Stimulated activated CD8-positive, alpha-beta memory T cell treated with anti-CD3 and anti-CD28 coated beads, Interleukin-12 subunit alpha, Interleukin-12 subunit beta, amount 100 ng/mL, for 24 hours (primary cell): ENCODE measurements around the gene RPS8.
"Not testable (repeated sequence)": the region's sequence is repeated elsewhere in the genome, so short reads cannot be mapped to it uniquely, and the experiment has no call there.

Experiments
- DNase-seq: peaks from one replicate; pipeline ENCODE4 v3.0.0-alpha.2; 2020; ENCODE audit errors: extremely low read depth

RPS8 gene

DNA sequence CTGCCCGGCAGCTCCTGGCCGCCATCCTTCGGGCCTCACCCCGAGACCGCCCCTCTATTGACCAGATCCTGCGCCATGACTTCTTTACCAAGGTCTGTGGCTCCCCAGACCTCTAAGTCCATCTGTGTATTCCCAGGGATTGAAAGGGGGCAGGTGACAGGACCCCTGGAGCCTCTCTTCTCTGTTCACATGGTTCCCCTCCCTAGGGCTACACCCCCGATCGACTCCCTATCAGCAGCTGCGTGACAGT lies 27.6 kb downstream of the RPS8 start:
- no peak for DNase-seq

DNA sequence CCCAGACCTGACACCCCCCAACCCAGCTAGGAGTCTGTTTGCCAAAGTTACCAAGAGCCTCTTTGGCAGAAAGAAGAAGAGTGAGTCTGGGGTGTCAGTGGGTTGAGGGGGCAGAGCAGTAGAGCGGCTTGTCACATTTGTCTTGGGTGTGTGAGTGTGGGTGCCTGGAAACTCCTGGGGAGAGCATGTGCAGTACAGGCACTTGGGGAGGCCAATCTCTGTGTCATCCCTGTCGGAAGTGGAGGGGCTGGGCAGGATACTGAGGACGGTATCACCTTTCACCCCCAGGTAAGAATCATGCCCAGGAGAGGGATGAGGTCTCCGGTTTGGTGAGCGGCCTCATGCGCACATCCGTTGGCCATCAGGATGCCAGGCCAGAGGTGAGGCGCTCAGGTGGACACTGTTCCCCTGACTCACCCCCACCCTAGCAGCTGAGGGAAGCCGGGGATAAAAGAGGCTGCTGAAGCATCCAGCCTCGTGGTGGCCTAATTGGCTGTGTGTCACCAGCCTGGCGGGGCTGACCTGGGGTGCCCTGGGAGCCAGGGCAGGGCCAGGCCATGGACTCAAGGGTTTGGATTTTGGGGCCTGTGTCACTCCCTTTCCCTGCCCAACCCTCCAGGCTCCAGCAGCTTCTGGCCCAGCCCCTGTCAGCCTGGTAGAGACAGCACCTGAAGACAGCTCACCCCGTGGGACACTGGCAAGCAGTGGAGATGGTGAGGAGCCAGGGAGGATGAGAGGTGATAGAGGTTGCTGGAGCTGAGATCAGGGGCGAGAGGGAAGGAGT lies 28.2 kb downstream of the RPS8 start:
- no peak for DNase-seq

DNA sequence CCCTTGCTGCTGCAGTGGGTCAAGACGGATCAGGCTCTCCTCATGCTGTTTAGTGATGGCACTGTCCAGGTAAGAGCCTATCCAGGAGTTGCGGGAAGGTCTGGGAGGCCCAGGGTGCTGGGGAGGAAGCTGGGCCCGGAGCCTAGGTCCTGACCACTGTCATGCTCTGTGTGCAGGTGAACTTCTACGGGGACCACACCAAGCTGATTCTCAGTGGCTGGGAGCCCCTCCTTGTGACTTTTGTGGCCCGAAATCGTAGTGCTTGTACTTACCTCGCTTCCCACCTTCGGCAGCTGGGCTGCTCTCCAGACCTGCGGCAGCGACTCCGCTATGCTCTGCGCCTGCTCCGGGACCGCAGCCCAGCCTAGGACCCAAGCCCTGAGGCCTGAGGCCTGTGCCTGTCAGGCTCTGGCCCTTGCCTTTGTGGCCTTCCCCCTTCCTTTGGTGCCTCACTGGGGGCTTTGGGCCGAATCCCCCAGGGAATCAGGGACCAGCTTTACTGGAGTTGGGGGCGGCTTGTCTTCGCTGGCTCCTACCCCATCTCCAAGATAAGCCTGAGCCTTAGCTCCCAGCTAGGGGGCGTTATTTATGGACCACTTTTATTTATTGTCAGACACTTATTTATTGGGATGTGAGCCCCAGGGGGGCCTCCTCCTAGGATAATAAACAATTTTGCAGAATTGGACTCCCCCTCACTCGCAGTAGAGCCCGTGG lies 30.1 kb downstream of the RPS8 start:
- DNase-seq = no peak

GRCh38 chr1:44806025-44806703 lies 30.8 kb downstream of the RPS8 start:
- DNase-seq = no peak

GRCh38 chr1:44806704-44807363 lies 31.5 kb downstream of the RPS8 start, which contains the start of gene DYNLT4:
DYNLT4 (minus strand) TSS chr1:44807351; CDS start chr1:44806668, 683 bp downstream.
- no peak for DNase-seq

DNA sequence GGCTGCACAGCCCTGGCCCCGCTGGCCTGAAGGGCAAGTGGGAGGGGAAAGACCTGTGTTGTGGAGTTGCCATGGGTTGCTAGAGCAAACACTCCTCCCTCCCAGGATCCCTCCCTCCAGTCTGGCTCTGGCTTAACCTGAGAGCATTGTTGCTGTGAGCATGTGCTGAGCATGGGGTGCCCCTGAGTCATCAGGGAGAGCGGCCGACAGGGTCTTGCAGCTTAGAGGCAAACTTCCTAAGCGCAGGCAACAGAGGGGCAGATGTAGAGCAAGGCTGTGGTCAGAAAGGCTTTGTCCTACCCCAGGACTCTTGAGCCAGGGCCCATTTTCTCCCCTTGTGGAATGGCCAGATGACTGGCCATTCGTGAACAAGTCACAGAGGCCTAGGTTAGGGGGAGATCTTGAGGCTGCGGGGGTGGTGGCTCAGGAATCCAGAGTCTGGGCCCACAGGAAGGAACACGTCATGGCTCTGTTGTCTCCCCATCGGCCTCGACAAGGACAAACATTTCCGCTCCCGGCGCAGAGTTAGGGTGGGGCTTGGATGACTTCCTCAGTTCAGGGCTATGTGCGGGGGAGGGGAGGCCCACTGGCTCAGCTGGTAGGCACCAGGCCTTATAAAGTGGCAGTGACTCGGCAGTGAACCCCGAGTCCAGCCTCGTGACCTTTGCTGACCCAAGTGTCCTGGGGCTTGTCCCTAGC lies 32.2 kb downstream of the RPS8 start:
- no peak for DNase-seq

DNA sequence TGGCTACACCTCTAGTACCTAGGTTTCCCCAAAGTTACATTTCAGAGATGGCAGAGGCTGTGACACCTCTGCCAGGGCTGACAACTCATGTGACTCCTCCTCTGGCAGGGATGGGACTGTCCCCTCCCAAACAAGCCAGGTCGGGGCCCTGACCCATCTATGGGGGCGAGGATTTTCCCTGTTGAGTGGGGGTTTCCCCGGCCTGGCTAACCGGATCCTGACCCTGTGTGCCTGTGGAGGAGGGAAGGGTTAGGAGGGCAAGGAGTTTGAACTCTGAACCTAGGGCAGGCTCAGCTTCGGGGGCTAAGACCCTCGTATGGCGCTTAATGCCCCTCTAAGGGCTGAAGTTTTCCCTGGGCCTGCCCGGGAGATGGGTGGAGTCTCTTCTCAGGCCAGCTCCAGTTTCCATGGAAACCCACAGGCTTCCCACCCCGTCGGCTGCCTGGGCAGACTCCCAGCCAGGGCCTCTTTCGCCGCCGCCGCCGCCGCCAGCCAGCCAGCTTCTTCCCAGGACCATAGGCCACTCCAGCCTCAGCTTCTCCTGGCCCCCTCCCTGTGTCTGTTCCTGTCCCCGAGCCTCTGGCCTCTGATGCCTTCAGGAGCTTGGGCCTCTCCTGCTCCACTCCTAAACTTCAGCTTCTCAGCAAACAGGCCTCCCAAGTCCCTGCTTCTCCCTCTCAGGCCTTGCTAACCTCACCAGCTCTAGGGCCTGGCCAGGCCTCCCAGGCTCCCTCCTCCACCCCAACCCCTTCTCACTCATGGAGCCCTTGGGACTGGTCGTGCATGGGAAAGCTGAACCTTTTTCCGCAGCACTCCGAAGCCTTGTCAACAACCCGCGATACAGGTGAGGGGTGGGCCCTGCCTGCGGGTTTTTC lies 33.0 kb downstream of the RPS8 start, which contains the start of gene BTBD19:
Gene BTBD19, plus strand, starts transcription at position 461 of the 875 bp plus-strand sequence. Its CDS starts 298 bp downstream, at position 759.
- no peak for DNase-seq

DNA sequence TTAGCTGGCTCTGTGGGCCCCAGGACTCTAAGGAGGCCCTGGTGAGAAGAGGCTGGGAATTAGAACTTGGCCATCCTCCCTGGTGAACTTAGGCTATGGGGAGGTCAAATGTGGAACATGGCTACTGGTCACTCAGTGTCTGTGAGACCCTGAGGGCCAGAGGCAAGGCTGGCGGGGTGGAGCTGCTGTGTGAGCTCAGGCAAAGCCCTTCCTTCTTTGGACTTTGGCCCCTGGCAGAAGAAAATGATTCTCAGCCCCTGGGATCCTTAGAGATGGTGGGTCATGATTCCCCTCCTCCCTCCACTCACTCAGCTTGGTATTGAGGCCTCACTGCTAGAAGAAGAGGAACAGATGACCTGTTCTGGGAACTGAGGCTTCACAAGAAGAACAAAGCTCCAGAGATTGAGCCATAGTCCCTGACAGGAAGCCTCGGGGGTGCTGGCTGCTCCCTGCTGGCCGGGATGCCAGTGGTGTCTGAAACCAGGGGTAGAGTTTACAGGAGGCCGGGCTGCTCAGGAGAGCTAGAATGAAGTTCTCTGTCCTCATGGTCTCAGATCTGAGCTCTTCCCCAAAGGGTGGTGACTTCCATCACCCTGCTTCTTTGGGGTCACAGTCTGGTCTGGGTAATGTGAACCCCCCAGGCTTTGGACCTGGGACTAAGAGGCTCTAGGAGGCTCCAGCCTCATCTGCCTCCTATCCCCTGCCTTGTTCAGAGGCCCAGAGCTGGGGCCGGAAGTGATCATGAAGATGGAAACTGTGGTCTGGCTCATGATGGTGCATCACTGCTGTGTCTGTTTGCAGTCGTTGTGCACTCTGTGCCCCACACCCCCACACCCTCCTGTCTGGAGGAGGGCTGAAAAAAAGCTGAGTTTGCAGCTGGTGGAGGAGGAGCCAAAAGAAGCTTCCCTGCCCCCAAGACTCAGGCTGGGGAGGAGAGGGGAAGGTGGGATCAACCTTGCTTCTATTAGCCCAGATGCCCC lies 33.9 kb downstream of the RPS8 start:
- no peak for DNase-seq

GRCh38 chr1:44810101-44810761 lies 34.9 kb downstream of the RPS8 start:
- DNase-seq = no peak

DNA sequence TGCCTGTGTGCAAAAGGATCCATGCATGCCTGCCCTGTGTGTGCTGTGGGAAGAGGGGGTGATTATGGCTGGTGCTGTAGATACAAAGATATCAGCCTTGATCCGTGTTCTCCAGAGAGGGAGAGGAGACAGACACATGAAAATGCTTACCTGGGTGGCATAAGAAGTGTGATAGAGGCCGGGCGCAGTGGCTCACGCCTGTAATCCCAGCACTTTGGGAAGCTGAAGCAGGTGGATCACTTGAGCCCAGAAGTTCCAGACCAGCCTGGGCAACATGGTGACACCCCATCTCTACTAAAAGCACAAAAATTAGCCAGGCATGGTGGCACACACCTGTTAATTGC lies 35.4 kb downstream of the RPS8 start:
- DNase-seq = not testable (repeated sequence)

- no peak for DNase-seq
Measured at GRCh38 chr1:44811234-44811633, 35.9 kb downstream of the RPS8 start.

DNA sequence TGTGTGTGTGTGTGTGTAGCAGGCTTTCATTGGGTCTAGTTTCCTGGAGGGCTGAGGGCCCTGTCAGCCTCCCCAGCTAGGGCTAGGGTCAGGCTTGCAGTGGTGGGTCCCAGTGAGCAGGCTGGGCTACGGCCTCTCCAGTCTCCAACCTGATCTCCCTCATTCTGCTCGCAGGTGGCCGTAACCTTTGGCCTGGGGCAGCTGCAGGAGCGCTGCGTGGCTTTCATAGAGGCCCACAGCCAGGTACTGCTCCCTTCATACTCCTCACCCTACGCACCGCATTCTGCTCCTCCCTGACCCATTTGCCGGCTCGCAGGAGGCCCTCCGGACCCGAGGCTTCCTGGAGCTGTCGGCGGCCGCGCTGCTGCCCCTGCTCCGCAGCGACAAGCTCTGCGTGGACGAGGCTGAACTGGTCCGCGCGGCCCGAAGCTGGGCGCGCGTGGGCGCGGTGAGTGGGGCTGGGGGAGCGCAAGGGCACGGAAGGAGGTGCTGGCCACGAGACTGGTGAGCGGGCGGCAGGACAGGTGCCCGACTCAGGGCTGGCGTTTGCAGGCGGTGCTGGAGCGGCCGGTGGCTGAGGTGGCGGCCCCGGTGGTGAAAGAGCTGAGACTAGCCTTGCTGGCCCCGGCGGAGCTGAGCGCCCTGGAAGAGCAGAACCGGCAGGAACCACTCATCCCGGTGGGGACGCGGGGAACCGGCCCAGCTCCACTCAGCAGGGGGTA lies 37.6 kb downstream of the RPS8 start:
- no peak for DNase-seq

GRCh38 chr1:44815926-44816325 lies 40.6 kb downstream of the RPS8 start:
- DNase-seq = not testable (repeated sequence)

- no peak for DNase-seq
Measured at GRCh38 chr1:44817307-44817706, 42.0 kb downstream of the RPS8 start.

DNA sequence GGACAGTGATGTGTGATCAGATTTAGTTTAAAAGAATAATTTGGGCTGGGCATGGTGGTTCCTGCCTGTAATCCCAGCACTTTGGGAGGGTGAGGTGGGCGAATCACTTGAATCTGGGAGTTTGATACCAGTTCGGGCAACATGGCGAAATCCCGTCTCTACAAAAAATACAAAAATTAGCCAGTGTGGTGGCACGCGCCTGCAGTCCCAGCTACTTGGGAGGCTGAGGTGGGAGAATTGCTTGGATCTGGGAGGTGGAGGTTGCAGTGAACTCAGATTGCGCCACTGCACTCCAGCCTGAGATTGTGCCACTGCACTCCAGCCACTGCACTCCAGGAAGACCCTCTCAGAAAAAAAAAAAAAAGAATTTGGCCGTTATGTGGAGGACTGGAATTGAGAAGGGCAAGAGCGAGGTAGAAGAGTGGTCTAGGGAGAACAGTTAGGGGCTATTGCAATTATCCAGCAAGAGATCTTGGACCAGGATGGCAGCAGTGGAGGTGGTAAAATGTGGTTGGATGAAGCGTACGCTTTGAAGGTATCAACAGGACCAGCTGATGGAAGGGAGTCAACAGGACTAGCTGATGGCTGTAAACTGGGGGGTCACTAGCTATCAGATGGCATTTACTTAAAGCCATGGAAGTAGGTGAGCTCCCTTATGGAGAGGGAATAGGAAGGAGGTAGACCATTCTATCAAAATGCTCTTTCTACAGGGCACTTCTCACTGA lies 42.6 kb downstream of the RPS8 start:
- DNase-seq = no peak

GRCh38 chr1:44819196-44819607 lies 43.9 kb downstream of the RPS8 start:
- DNase-seq = no peak

- DNase-seq = peak; percentile 58
Measured at GRCh38 chr1:44819608-44820327, 44.4 kb downstream of the RPS8 start.
